ENCODE results near the gene ZNF559.

Gene ZNF559

GRCh38 chr19:9354651-9355050 is 30.7 kb downstream of the ZNF559 start:
- no peak for DNase-seq

GRCh38 chr19:9362905-9363304 is 38.9 kb downstream of the ZNF559 start, which contains the start of gene ZNF177:
TSS of gene ZNF177 (plus strand) at chr19:9363013. CDS start at chr19:9378312, 15,299 bp downstream.
- DNase-seq = no peak

- no peak for DNase-seq
Observed at GRCh38 chr19:9370738-9371619, 47.0 kb downstream of the ZNF559 start.

- DNase-seq = no peak
Observed at GRCh38 chr19:9381361-9381785, 57.4 kb downstream of the ZNF559 start.

All from NCI-H345 (cell line).